MM.1S (cell line): ENCODE measurements around the gene GPC5.

Experiments
- DNase-seq: peaks from one replicate; pipeline ENCODE4 v3.0.0-alpha.2; 2015
- H2AFZ ChIP-seq: fragments of 300-600 bp; sonication (generic); 2 replicates; pipeline ENCODE4 v1.6.0; 2016; ENCODE audit warnings: antibody characterized with exemption, low read length
- H3F3A ChIP-seq: fragments of 300-600 bp; sonication (generic); 2 replicates; pipeline ENCODE4 v1.6.1; 2016; ENCODE audit warnings: mild to moderate bottlenecking, antibody characterized with exemption, low read length, moderate library complexity, mixed read lengths; ENCODE audit not compliant: insufficient read depth
- H3K27ac ChIP-seq: fragments of 300-600 bp; sonication (generic); 2 replicates; pipeline ENCODE4 v1.5.1; 2016; ENCODE audit warnings: mild to moderate bottlenecking, low read length
- H3K27me3 ChIP-seq: fragments of 300-600 bp; sonication (generic); replicated peaks from 2 replicates; pipeline ENCODE4 v1.6.0; 2016; ENCODE audit warnings: low read length; ENCODE audit not compliant: insufficient read depth
- H3K36me3 ChIP-seq: fragments of 300-600 bp; sonication (generic); replicated peaks from 2 replicates; pipeline ENCODE4 v1.6.1; 2016; ENCODE audit warnings: mild to moderate bottlenecking, low read length, mixed read lengths; ENCODE audit not compliant: insufficient read depth
- H3K4me1 ChIP-seq: fragments of 300-600 bp; sonication (generic); 2 replicates; pipeline ENCODE4 v1.6.1; 2016; ENCODE audit warnings: low read length, mixed read lengths
- H3K4me2 ChIP-seq: fragments of 300-600 bp; sonication (generic); 2 replicates; pipeline ENCODE4 v1.6.0; 2016; ENCODE audit warnings: low read depth, low read length
- H3K4me3 ChIP-seq: fragments of 300-600 bp; sonication (generic); 2 replicates; pipeline ENCODE4 v1.5.1; 2016; ENCODE audit warnings: low read length, mixed read lengths
- H3K79me2 ChIP-seq: fragments of 300-600 bp; sonication (generic); 2 replicates; pipeline ENCODE4 v1.6.1; 2016; ENCODE audit warnings: mixed run types, low read length, mixed read lengths
- H3K9ac ChIP-seq: fragments of 300-600 bp; sonication (generic); 2 replicates; pipeline ENCODE4 v1.6.1; 2016; ENCODE audit warnings: low read length, mixed read lengths
- H3K9me2 ChIP-seq: fragments of 300-600 bp; sonication (generic); replicated peaks from 2 replicates; pipeline ENCODE4 v1.6.1; 2016; ENCODE audit warnings: mild to moderate bottlenecking, low read length, mixed read lengths; ENCODE audit not compliant: insufficient read depth
- H3K9me3 ChIP-seq: fragments of 300-600 bp; sonication (generic); replicated peaks from 2 replicates; pipeline ENCODE4 v1.6.1; 2016; ENCODE audit warnings: mild to moderate bottlenecking, low read length, mixed read lengths; ENCODE audit not compliant: insufficient read depth
- H4K20me1 ChIP-seq: fragments of 300-600 bp; sonication (generic); 2 replicates; pipeline ENCODE4 v1.6.1; 2016; ENCODE audit warnings: mild to moderate bottlenecking, low read length, moderate library complexity, mixed read lengths; ENCODE audit not compliant: insufficient read depth
- CTCF ChIP-seq: fragments of 300-600 bp; sonication (generic); IDR thresholded peaks from 2 replicates; pipeline ENCODE4 v1.5.1; 2016; ENCODE audit warnings: antibody characterized with exemption, low read length, mixed read lengths
- EZH2 ChIP-seq: fragments of 300-600 bp; sonication (generic); optimal IDR thresholded peaks from 2 replicates; pipeline ENCODE3; 2017; ENCODE audit warnings: low read depth, mild to moderate bottlenecking, antibody characterized with exemption, low read length, mixed read lengths
- EZH2phosphoT487 ChIP-seq: fragments of 300-600 bp; sonication (generic); IDR thresholded peaks from 2 replicates; pipeline ENCODE4 v1.6.1; 2018; ENCODE audit warnings: antibody characterized with exemption, low read length

The GPC5 gene

GRCh38 chr13:92297971-92298942, 899.8 kb downstream of the GPC5 start:
- no peak for DNase-seq
- TF ChIP-seq EZH2: no peak
- no peak for TF ChIP-seq CTCF
- TF ChIP-seq EZH2phosphoT487: no peak
- Histone ChIP-seq H3K9ac (no peak overlapping the region), H3K9me2 (no peaks in the 10 kb centered on the region), H3K36me3 (no peaks in the 10 kb centered on the region), H2AFZ (no peak overlapping the region), H3K79me2 (no peaks in the 10 kb centered on the region), H3K9me3 (no peaks in the 10 kb centered on the region), H3K4me1 (no peaks in the 10 kb centered on the region), H3K27ac (no peak overlapping the region), H4K20me1 (no peaks in the 10 kb centered on the region), H3F3A (no peaks in the 10 kb centered on the region), H3K4me3 (no peak overlapping the region), H3K4me2 (no peak overlapping the region), H3K27me3 (no peaks in the 10 kb centered on the region)

GRCh38 chr13:92300651-92301050, 902.2 kb downstream of the GPC5 start:
- Histone ChIP-seq H3K9me2 (no peaks in the 10 kb centered on the region), H3K9me3 (no peaks in the 10 kb centered on the region), H3K79me2 (no peaks in the 10 kb centered on the region), H3K4me3 (no peak overlapping the region), H2AFZ (no peak overlapping the region), H3K4me2 (no peak overlapping the region), H3K36me3 (no peaks in the 10 kb centered on the region), H3K4me1 (no peaks in the 10 kb centered on the region), H3K27me3 (no peaks in the 10 kb centered on the region), H3K27ac (no peak overlapping the region), H3K9ac (no peak overlapping the region), H4K20me1 (no peaks in the 10 kb centered on the region), H3F3A (no peaks in the 10 kb centered on the region)
- no peak for TF ChIP-seq CTCF
- no peak for TF ChIP-seq EZH2
- no peak for TF ChIP-seq EZH2phosphoT487
- no peak for DNase-seq

- no peak overlapping the region for H2AFZ ChIP-seq
- TF ChIP-seq EZH2phosphoT487: no peak
- TF ChIP-seq EZH2: no peak
- no peak for TF ChIP-seq CTCF
- no peaks in the 10 kb centered on the region for H4K20me1 ChIP-seq
These were observed 905.0 kb downstream of the GPC5 start for GRCh38 chr13:92303428-92303827.

More at GRCh38 chr13:92303428-92303827, 905.0 kb downstream of the GPC5 start:
- no peak for DNase-seq
- Histone ChIP-seq H3K79me2 (no peaks in the 10 kb centered on the region), H3K27me3 (no peaks in the 10 kb centered on the region), H3K36me3 (no peaks in the 10 kb centered on the region), H3K9me3 (no peaks in the 10 kb centered on the region), H3K9me2 (no peaks in the 10 kb centered on the region), H3F3A (no peaks in the 10 kb centered on the region), H3K4me1 (no peaks in the 10 kb centered on the region), H3K27ac (no peak overlapping the region), H3K4me2 (no peak overlapping the region), H3K4me3 (no peak overlapping the region), H3K9ac (no peak overlapping the region)
